Measurements from ENCODE around the gene NOTCH1.
"Not testable (repeated sequence)": the region's sequence is repeated elsewhere in the genome, so short reads cannot be mapped to it uniquely, and the experiment has no call there.

GRCh38 chr9:136574606-136575005 is 28.8 kb upstream of the NOTCH1 start:
- TF ChIP-seq CTCF (IDR thresholded peaks at IDR 0.05; ENCODE audit: borderline replicate concordance, extremely low read depth, low read length, poor library complexity, severe bottlenecking); EZH2 (IDR thresholded peaks at IDR 0.05; ENCODE audit: borderline replicate concordance, low read depth, low read length, severe bottlenecking): not testable (repeated sequence)

Data from DND-41 (cell line).